ENCODE measurements around the gene MBOAT7.

MBOAT7 gene

DNA sequence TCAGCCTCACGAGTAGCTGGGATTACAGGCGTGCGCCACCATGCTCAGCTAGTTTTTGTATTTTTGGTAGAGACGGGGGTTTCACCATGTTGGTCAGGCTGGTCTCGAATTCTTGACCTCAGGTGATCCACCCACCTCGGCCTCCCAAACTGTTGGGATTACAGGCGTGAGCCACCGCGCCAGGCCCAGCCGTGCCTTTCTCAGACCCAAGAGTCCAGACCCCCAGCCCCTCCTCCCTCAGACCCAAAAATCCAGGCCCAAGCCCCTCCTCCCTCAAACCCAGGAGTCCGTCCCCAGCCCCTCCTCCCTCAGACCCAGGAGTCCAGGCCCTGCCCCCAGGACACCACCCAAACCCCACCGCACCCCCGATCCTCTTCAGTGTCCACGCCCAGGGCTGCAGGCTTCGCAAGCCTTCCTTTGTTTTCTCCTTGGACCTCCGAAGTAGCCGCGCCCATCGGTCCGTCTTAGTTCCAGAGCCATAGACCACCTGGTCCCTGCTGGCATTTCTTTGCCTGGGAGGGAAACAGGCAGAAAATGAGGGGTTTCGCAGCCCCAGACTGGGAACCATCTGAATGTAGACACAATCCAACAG is 20.1 kb downstream of the MBOAT7 start:
- TF ChIP-seq, protein P1, sequence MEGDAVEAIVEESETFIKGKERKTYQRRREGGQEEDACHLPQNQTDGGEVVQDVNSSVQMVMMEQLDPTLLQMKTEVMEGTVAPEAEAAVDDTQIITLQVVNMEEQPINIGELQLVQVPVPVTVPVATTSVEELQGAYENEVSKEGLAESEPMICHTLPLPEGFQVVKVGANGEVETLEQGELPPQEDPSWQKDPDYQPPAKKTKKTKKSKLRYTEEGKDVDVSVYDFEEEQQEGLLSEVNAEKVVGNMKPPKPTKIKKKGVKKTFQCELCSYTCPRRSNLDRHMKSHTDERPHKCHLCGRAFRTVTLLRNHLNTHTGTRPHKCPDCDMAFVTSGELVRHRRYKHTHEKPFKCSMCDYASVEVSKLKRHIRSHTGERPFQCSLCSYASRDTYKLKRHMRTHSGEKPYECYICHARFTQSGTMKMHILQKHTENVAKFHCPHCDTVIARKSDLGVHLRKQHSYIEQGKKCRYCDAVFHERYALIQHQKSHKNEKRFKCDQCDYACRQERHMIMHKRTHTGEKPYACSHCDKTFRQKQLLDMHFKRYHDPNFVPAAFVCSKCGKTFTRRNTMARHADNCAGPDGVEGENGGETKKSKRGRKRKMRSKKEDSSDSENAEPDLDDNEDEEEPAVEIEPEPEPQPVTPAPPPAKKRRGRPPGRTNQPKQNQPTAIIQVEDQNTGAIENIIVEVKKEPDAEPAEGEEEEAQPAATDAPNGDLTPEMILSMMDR (IDR thresholded peaks at IDR 0.05; ENCODE audit: insufficient read depth, low read depth, low read length, missing control alignments): no peak
- no peak for DNase-seq (ENCODE audit: low read depth)
- H3K4me3 ChIP-seq (ENCODE audit: low read depth, low read length): no peak overlapping the region

DNA sequence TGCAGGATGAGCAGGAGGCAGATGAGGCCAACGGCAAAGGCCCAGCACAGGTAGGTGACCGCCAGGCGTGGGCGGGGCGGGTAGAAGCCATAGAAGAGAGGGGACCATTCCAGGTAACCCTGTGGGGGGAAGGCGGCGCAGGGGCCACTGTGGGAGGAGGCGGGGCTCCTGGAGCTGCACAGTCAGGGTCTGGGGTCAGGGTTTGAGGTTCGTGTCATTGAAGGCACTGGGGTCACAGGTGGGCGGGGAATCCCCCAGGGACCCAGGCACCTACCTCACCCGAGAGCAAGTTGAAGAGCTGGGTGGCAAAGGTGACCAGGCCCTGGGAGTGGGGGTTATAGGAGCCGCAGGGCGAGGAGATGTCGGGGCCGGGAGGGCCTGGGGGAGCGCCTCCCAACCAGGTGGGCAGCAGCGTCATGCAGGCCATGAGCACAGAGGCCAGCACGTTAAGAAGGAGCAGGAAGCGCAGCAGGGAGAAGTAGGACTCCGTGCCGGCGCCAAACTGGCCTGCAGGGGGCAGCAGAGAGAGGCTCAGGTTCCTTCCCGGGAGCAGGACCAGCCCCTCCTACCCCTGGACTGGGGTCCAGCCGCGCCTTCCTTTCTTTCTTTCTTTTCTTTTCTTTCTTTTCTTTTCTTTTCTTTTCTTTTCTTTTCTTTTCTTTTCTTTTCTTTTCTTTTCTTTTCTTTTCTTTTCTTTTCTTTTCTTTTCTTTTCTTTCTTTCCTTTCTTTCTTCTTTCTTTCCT is 21.0 kb downstream of the MBOAT7 start:
- TF ChIP-seq, protein P1 (IDR thresholded peaks at IDR 0.05; ENCODE audit: insufficient read depth, low read depth, low read length, missing control alignments): peak; percentile 91
- DNase-seq (ENCODE audit: low read depth): peak; percentile 88
- H3K4me3 ChIP-seq (ENCODE audit: low read depth, low read length): no peak overlapping the region

- no peak overlapping the region for H3K4me3 ChIP-seq (ENCODE audit: low read depth, low read length)
- DNase-seq (ENCODE audit: low read depth): no peak
- TF ChIP-seq, protein P1 (IDR thresholded peaks at IDR 0.05; ENCODE audit: insufficient read depth, low read depth, low read length, missing control alignments): no peak
Observed at GRCh38 chr19:54165222-54165621, 24.2 kb downstream of the MBOAT7 start.

GRCh38 chr19:54164369-54165068 is 24.9 kb downstream of the MBOAT7 start:
- no peak overlapping the region for H3K4me3 ChIP-seq (ENCODE audit: low read depth, low read length)
- peak; percentile 53 for DNase-seq (ENCODE audit: low read depth)
- TF ChIP-seq, protein P1 (IDR thresholded peaks at IDR 0.05; ENCODE audit: insufficient read depth, low read depth, low read length, missing control alignments): no peak

GRCh38 chr19:54162884-54163283 is 26.5 kb downstream of the MBOAT7 start:
- H3K4me3 ChIP-seq (ENCODE audit: low read depth, low read length): no peak overlapping the region
- DNase-seq (ENCODE audit: low read depth): no peak
- TF ChIP-seq, protein P1 (IDR thresholded peaks at IDR 0.05; ENCODE audit: insufficient read depth, low read depth, low read length, missing control alignments): no peak

- TF ChIP-seq, protein P1 (IDR thresholded peaks at IDR 0.05; ENCODE audit: insufficient read depth, low read depth, low read length, missing control alignments): no peak
- DNase-seq (ENCODE audit: low read depth): peak; percentile 75
- no peak overlapping the region for H3K4me3 ChIP-seq (ENCODE audit: low read depth, low read length)
Observed at GRCh38 chr19:54162241-54162805, 27.1 kb downstream of the MBOAT7 start.

Data from GM12865 (cell line).